MCF 10A (cell line): ENCODE data around the gene STAT4. TPM values are rescaled to one million over a fixed set of nuclear protein-coding genes. Genes with fewer than 3 reads are reported as not detected.

ENCODE experiments used
- BruUV-seq: library from RNA; stranded (reverse); fragments of 400-500 nt; replicated peaks from 2 replicates; lab custom pipeline; 2021; lab: Mats Ljungman, UMichigan
- CTCF ChIA-PET: fragments of 300-600 bp; sonication (Branson Sonifier 250); formaldehyde crosslinking; extraction: SDS; loops from one replicate; lab custom pipeline; 2021; ENCODE audit warnings: antibody characterized with exemption, inconsistent platforms; lab: Yijun Ruan, JAX
- POLR2A ChIA-PET: fragments of 300-600, 350-650 bp; sonication (Branson Sonifier 250); formaldehyde crosslinking; extraction: SDS; loops from one replicate; lab custom pipeline; 2020; ENCODE audit warnings: antibody characterized with exemption, inconsistent platforms; lab: Yijun Ruan, JAX
- DNase-seq: peaks from one replicate; pipeline ENCODE4 v3.0.0-alpha.2; 2018; ENCODE audit not compliant: unreplicated experiment
- H3K27ac Mint-ChIP-seq: one replicate; pipeline ENCODE4 v1.8.0; 2022; ENCODE audit warnings: mild to moderate bottlenecking, low read depth, mixed read lengths; ENCODE audit not compliant: unreplicated experiment
- H3K27me3 Mint-ChIP-seq: one replicate; pipeline ENCODE4 v1.8.0; 2022; ENCODE audit warnings: mixed read lengths; ENCODE audit not compliant: insufficient read depth, unreplicated experiment
- H3K36me3 Mint-ChIP-seq: one replicate; pipeline ENCODE4 v1.8.0; 2022; ENCODE audit warnings: mild to moderate bottlenecking, moderate library complexity, mixed read lengths; ENCODE audit not compliant: insufficient read depth, unreplicated experiment
- H3K4me1 Mint-ChIP-seq: one replicate; pipeline ENCODE4 v1.8.0; 2022; ENCODE audit warnings: mixed read lengths; ENCODE audit not compliant: insufficient read depth, unreplicated experiment
- H3K4me3 Mint-ChIP-seq: one replicate; pipeline ENCODE4 v1.8.0; 2022; ENCODE audit warnings: mild to moderate bottlenecking, moderate library complexity, mixed read lengths; ENCODE audit not compliant: unreplicated experiment
- H3K9me3 Mint-ChIP-seq: one replicate; pipeline ENCODE4 v1.8.0; 2022; ENCODE audit warnings: mixed read lengths; ENCODE audit not compliant: unreplicated experiment
- intact Hi-C: fragments of 100-400 bp; cut with micrococcal nuclease; formaldehyde crosslinking; loops from 2 replicates; pipeline ENCODE4 v1.14.1; 2022
- total RNA-seq: library from RNA; stranded (reverse); gene quantifications from 2 replicates; pipeline ENCODE4 v1.2.3, GENCODE V29; 2022
- TF ChIP-seq, protein P1 (sequence below): fragments of 200-600 bp; IDR thresholded peaks from one replicate; pipeline ENCODE4 v1.8.0; 2022; ENCODE audit warnings: antibody characterized with exemption, mild to moderate bottlenecking; ENCODE audit not compliant: unreplicated experiment

STAT4 gene
- total RNA-seq, 1 experiment from 2014 or later, result 1.4 TPM

GRCh38 chr2:191155608-191156071 lies 4.8 kb upstream of the STAT4 start:
- TF ChIP-seq, protein P1, sequence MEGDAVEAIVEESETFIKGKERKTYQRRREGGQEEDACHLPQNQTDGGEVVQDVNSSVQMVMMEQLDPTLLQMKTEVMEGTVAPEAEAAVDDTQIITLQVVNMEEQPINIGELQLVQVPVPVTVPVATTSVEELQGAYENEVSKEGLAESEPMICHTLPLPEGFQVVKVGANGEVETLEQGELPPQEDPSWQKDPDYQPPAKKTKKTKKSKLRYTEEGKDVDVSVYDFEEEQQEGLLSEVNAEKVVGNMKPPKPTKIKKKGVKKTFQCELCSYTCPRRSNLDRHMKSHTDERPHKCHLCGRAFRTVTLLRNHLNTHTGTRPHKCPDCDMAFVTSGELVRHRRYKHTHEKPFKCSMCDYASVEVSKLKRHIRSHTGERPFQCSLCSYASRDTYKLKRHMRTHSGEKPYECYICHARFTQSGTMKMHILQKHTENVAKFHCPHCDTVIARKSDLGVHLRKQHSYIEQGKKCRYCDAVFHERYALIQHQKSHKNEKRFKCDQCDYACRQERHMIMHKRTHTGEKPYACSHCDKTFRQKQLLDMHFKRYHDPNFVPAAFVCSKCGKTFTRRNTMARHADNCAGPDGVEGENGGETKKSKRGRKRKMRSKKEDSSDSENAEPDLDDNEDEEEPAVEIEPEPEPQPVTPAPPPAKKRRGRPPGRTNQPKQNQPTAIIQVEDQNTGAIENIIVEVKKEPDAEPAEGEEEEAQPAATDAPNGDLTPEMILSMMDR, result peak; percentile 71
- Mint-ChIP-seq H3K36me3 (no peaks in the 10 kb centered on the region), H3K9me3 (no peaks in the 10 kb centered on the region), H3K4me3 (no peak overlapping the region), H3K4me1 (no peaks in the 10 kb centered on the region), H3K27me3 (no peaks in the 10 kb centered on the region), H3K27ac (no peak overlapping the region)
- POLR2A ChIA-PET, result interaction anchor here (0.9 to 2.7 kb wide), 3 partner anchors 103 to 142 kb away, joined by 3 to 19 read pairs (median 13); partner anchors contain the start of gene STAT1
- DNase-seq, result peak; percentile 55
- intact Hi-C loops, result loop anchor here (1.0 kb wide), 2 partner anchors 103 to 374 kb away; no protein-coding TSS in a partner anchor
- no TSS peak for BruUV-seq
- CTCF ChIA-PET, result interaction anchor here (0.6 to 14.4 kb wide), 70 partner anchors 10 to 658 kb away, joined by 3 to 604 read pairs (median 5); no protein-coding TSS in a partner anchor

DNA sequence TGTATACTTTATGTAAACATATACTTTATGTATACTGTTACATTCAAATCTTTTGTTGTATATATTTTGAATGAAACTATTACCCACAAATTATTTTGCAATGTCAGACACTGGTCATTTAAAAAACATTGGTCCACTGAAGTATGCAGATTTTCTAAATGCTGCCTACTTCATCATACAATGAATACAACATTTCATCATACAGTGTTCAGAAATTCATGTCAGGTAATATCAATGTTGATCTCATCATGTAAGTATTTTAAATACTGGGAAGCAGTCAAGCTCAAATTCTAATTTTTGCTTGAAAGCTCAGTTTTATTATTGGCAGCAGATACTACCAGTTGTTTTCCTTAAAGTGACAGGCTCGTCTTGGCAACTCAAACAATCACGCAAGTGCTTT lies 2.9 kb upstream of the STAT4 start:
- no peaks in the 10 kb centered on the region for H3K9me3 Mint-ChIP-seq
- TF ChIP-seq, protein P1, result no peak
- peaks cover 7% of the 10 kb centered on the region for H3K27me3 Mint-ChIP-seq
- no TSS peak for BruUV-seq
- intact Hi-C loops, result no loop called here
- ChIA-PET CTCF (interaction anchor here (0.7 to 14.4 kb wide), 4 partner anchors 8 to 363 kb away, joined by 3 to 604 read pairs (median 15); no protein-coding TSS in a partner anchor), POLR2A (interaction anchor here (1.2 kb wide), 1 partner anchor 101 kb away, joined by 3 read pairs; no protein-coding TSS in a partner anchor)
- no peak for DNase-seq
- H3K4me1 Mint-ChIP-seq, result no peaks in the 10 kb centered on the region
- no peaks in the 10 kb centered on the region for H3K36me3 Mint-ChIP-seq
- no peak overlapping the region for H3K4me3 Mint-ChIP-seq
- no peak overlapping the region for H3K27ac Mint-ChIP-seq

- POLR2A ChIA-PET, result interaction anchor here (1.2 kb wide), 1 partner anchor 100 kb away, joined by 3 read pairs; no protein-coding TSS in a partner anchor
- H3K27ac Mint-ChIP-seq, result no peak overlapping the region
- no peak for DNase-seq
Measured at GRCh38 chr2:191152482-191153240, 1.9 kb upstream of the STAT4 start.

More at GRCh38 chr2:191152482-191153240, 1.9 kb upstream of the STAT4 start:
- intact Hi-C loops, result no loop called here
- Mint-ChIP-seq H3K36me3 (no peaks in the 10 kb centered on the region), H3K4me3 (no peak overlapping the region), H3K27me3 (peaks cover 10% of the 10 kb centered on the region), H3K4me1 (no peaks in the 10 kb centered on the region), H3K9me3 (no peaks in the 10 kb centered on the region)
- CTCF ChIA-PET, result interaction anchor here (0.6 to 14.4 kb wide), 4 partner anchors 8 to 364 kb away, joined by 3 to 604 read pairs (median 3); no protein-coding TSS in a partner anchor
- TF ChIP-seq, protein P1, result no peak
- BruUV-seq, result no TSS peak
